ENCODE data around the gene SLC38A7. TPM values are rescaled to one million over a fixed set of nuclear protein-coding genes. Genes with fewer than 3 reads are reported as not detected.

Gene SLC38A7
- total RNA-seq, 3 donors from 2014 or later: 10.4 to 14.5 (median 12.2) TPM

DNA sequence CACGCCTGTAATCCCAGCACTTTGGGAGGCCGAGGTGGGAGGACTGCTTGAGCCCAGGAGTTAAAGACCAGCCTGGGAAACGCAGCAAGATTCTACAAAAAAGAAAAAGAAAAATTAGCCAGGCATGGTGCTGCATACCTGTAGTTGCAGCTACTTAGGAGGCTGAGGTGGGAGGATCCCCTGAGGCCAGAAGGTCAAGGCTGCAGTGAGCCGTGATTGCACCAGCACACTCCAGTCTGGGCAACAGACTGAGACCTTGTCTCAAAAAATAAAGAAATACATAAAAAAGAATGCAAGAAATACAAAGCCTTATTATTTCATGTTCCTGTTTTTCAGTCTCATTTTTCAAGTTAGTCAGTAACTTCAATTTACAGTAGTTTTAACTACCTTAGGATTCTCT lies 49.1 kb downstream of the SLC38A7 start:
- H3K4me3 Mint-ChIP-seq: no peak overlapping the region
- H3K27me3 Mint-ChIP-seq (ENCODE audit: low read depth): peaks cover 4% of the 10 kb centered on the region
- no peaks in the 10 kb centered on the region for H3K36me3 Mint-ChIP-seq (ENCODE audit: insufficient read depth)
- no peak for ATAC-seq
- H3K4me1 Mint-ChIP-seq (ENCODE audit: low read depth): peaks cover 2% of the 10 kb centered on the region
- DNase-seq: no peak
- H3K9me3 Mint-ChIP-seq: no peaks in the 10 kb centered on the region

DNA sequence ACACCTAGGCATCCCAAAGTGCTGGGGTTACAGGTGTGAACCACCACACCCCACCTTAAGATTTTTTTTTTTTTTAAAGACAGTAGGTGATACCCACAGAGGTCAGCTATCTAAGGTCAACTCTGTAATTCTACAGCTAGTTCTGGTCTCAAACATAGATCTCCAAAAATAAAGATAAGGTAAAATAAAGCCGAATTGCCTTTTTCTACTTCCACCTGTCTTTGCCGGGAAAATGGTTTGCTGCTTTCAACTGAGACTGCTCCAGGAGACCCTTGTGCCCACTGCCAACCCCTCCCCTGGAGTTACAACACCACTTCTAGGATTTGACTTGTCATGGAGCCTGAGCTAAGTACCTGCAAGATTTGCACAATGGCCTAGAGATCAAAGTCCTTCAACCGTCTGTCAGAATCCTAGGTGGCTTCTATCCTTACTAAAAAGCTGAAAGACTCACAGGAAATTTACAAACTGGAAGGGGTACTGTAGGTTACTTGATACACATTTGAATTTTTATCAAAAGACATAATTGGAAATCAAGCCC lies 50.2 kb downstream of the SLC38A7 start:
- ATAC-seq (no peak), DNase-seq (no peak)
- H3K9me3 Mint-ChIP-seq: no peaks in the 10 kb centered on the region
- H3K27me3 Mint-ChIP-seq (ENCODE audit: low read depth): peaks cover 4% of the 10 kb centered on the region
- H3K4me3 Mint-ChIP-seq: no peak overlapping the region
- H3K36me3 Mint-ChIP-seq (ENCODE audit: insufficient read depth): peaks cover 3% of the 10 kb centered on the region
- peaks cover 5% of the 10 kb centered on the region for H3K4me1 Mint-ChIP-seq (ENCODE audit: low read depth)

DNA sequence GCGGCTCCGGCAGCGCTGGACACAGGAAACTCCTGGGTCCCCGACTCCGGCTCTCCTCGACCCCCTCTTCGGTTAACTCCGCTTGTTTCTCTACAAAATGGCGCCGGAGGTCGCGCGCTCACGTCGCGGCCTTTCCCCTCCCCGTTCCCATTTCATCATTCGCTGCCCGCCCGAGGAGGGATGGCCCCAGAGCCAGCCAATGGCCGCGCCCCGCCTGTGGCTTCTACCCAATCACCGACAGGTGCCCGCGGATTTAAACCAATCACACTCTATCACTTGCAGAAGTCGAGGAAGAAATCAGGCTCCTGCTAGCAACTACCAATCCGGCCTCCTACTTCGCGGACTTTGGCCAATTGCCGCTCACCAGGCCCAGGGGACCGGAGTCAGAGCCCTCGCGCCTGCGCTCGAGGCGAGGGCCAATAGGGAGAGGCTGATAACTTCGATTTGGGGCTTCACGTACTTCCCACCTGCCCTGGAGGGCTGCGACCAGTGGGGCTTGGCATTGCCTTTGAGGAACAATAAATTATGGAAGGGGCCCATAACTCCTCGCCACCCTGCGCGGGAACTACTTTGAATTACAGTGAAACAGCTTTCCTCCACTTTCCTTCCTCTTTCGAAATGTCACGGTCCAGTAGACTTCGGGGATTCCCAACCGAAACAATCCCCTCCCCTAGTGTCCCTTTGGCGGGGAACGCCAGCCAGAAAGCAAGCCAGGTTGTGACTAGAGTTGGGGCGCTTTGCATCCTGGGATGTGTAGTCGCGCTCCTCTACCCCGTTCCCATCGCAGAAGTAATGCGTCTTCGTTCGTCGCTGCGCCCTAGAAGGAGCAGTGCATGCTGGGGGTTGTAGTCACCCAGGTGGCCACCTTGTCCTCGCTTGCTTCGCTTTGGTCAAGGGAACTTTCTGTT lies 54.6 kb downstream of the SLC38A7 start, which contains the start of gene CNOT1:
TSS of gene CNOT1 (minus strand) at position 94 of the 908 bp plus-strand sequence. CDS start 30,489 bp downstream, outside the sequence.
- Mint-ChIP-seq H3K9me3 (no peaks in the 10 kb centered on the region), H3K4me3 (peak within 1 kb of the TSS; percentile 100), H3K36me3 (ENCODE audit: insufficient read depth) (peaks cover 9% of the 10 kb centered on the region), H3K4me1 (ENCODE audit: low read depth) (peaks cover 26% of the 10 kb centered on the region), H3K27me3 (ENCODE audit: low read depth) (no peaks in the 10 kb centered on the region)
- DNase-seq: peak; percentile 96
- peak; percentile 88 to 89 for ATAC-seq

DNA sequence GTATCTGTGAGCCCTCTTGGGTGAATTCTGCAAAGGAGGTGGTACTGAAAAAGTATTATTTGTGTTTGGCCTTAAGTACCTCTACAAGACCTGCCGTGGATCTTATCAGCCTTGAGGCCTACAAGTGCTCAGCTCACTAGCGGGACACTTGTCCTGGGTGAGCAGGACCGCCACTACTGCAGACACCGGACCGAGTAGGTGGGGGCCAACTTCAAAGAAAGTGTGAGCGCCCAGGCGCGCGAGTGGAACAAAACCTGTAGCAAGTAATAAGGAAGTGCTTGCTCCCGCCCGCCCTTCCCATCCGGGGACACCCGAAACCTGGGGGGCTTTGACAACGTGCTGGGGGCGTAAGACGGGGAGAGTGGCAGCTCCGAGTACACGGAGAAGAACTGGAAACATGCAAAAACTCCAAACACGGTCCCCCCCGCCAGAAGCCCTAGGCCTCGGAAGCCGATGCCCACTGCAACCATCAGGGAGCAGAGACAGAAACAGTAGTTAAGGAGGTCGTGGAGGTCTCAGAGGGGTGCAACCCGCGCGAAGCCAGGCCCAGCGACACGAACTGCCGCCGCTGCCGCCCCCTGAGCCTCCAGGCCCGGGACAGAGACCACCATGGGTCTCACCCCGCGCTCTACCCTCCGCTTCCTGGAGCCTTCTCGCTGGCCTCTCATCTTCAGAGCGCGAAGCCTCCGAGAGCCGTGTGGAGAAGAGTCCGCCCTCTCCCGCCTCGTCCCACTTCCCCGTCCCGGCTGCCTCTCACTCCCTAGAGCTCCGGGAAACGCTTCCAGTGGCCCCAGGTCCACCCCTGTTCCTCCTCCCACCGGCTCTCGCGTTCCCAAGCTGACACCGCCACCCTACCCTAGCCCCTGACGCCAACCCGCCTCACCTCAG lies 55.5 kb downstream of the SLC38A7 start:
- peaks cover 13% of the 10 kb centered on the region for H3K36me3 Mint-ChIP-seq (ENCODE audit: insufficient read depth)
- ATAC-seq: peak; percentile 3 to 5
- H3K4me1 Mint-ChIP-seq (ENCODE audit: low read depth): peaks cover 33% of the 10 kb centered on the region

DNA sequence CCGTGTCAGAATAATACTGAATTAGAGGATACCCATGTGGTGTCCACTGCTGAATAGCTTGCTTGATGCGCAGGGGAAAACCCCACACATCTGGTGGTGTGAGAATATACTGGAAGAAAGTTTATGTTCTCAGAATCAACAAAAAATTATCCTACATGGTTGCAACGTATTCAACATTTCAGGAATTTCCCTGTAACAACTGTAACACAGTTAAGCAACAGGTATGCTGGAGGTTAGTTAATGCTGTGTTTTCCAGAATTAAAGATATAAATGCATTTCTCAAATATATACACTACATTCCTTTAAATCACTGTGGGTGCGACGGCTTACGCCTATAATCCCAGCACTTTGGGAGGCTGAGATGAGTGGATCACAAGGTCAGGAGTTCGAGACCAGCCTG lies 60.4 kb downstream of the SLC38A7 start:
- DNase-seq (no peak), ATAC-seq (no peak)
- no peak overlapping the region for H3K4me3 Mint-ChIP-seq
- H3K9me3 Mint-ChIP-seq: no peaks in the 10 kb centered on the region
- peaks cover 46% of the 10 kb centered on the region for H3K4me1 Mint-ChIP-seq (ENCODE audit: low read depth)
- H3K27me3 Mint-ChIP-seq (ENCODE audit: low read depth): no peaks in the 10 kb centered on the region
- peaks cover 28% of the 10 kb centered on the region for H3K36me3 Mint-ChIP-seq (ENCODE audit: insufficient read depth)

More for the DNA sequence above, 55.5 kb downstream of the SLC38A7 start:
- H3K27me3 Mint-ChIP-seq (ENCODE audit: low read depth): no peaks in the 10 kb centered on the region
- H3K4me3 Mint-ChIP-seq: peak overlapping the region; percentile 100
- DNase-seq: peak; percentile 32
- no peaks in the 10 kb centered on the region for H3K9me3 Mint-ChIP-seq

DNA sequence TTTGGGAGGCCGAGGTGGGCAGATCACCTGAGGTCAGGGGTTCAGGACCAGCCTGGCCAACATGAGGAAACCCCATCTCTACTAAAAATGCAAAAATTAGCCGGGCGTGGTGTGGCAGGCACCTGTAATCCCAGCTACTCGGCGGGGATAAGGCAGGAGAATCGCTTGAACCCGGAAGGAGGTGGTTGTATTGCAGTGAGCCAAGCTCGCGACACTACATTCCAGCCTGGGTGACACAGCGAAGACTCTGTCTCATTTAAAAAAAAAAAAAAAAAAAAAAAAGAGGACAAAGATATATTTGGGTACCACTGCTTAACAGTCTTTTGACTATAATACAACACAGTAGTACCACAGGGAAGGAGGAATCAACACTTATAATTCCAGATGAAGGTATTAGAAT lies 64.2 kb downstream of the SLC38A7 start:
- Mint-ChIP-seq H3K36me3 (ENCODE audit: insufficient read depth) (peaks cover 26% of the 10 kb centered on the region), H3K9me3 (no peaks in the 10 kb centered on the region), H3K27me3 (ENCODE audit: low read depth) (no peaks in the 10 kb centered on the region), H3K4me3 (no peak overlapping the region), H3K4me1 (ENCODE audit: low read depth) (peaks cover 35% of the 10 kb centered on the region)
- no peak for DNase-seq
- no peak for ATAC-seq

DNA sequence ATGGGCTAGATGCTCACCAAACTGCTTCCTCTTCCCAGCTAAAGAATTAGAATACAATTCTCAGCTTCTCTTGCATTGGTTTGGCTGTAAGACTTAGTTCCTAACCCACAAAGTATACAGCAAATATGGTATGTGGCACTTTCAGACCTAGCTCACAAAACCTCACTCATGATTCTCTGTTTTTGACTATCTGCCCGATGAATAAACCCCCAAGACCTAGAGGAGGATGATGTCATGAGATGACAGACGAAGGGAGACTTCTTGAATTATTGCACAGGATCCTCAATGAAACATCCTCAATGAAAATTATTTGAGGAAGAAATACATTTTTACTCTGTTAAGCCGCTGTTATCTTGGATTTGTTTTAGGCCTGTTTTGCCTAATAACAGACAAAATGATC lies 69.3 kb downstream of the SLC38A7 start:
- ATAC-seq (peak in 1 of 2 donors; percentile 87), DNase-seq (no peak)
- peaks cover 37% of the 10 kb centered on the region for H3K4me1 Mint-ChIP-seq (ENCODE audit: low read depth)
- H3K27me3 Mint-ChIP-seq (ENCODE audit: low read depth): no peaks in the 10 kb centered on the region
- peaks cover 16% of the 10 kb centered on the region for H3K36me3 Mint-ChIP-seq (ENCODE audit: insufficient read depth)
- H3K9me3 Mint-ChIP-seq: no peaks in the 10 kb centered on the region
- no peak overlapping the region for H3K4me3 Mint-ChIP-seq

Other genes starting within 250 kb of the SLC38A7 start
- gene NDRG4, start 184.6 kb downstream of the SLC38A7 start, total RNA-seq: under 1 TPM; 0.54 to 0.91 (median 0.84) TPM
- gene SETD6, start 169.3 kb downstream of the SLC38A7 start, total RNA-seq: 10 to 100 TPM; 31.7 to 36.5 (median 33.3) TPM
- gene CNOT1, start 54.9 kb downstream of the SLC38A7 start, total RNA-seq: 100 to 1,000 TPM; 235 to 253 (median 249) TPM
- gene GOT2, start 49.5 kb upstream of the SLC38A7 start, total RNA-seq: 100 to 1,000 TPM; 143 to 147 (median 143) TPM

All from activated T-cell treated with anti-CD3 and anti-CD28 coated beads, Interleukin-2, amount 50 U/mL, for 4 hours (primary cell).